ENCODE data around the gene ALKBH5.
A peak's percentile ranks its signal among the peaks of the same experiment; 100 is the strongest.
"Not testable (repeated sequence)": the region's sequence is repeated elsewhere in the genome, so short reads cannot be mapped to it uniquely, and the experiment has no call there.

The ALKBH5 gene

DNA sequence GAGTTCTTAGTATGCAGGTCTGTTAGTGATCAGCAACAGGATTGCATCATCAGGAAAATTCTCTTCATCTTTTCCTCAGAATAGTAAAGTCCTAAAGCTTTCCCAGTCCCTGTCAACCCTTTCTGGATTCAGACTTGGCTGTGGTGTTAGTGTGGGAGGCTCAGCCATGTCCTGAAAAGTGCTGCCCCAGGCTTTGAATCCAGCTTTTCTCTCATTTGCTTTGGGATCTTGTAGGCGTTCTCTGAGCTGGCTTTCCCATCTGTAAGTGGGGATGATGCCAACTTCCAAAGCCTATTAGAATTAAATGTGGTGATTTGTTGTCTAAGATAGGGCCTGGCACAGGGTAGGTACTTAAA lies 3.0 kb downstream of the ALKBH5 start:
- DNase-seq: no peak

DNA sequence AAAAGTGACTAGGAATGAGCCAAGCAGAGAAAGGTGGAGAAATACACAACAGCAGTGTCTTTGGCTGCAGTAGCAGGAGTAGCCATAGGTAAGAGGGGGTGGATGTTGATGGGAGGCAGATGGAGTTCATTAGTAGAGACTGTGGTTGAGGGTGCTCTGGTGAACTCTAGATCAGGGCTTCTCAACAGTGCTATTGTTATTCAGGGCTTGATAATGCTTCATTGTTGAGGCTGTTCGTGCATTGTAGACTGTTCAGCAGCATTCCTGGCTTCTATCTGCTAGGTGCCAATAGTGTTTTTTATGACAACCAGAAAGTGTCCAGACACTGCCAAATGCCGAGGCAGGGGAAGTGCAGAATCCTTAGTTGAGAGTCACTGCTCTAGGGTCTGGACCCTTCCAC lies 3.6 kb downstream of the ALKBH5 start:
- DNase-seq: no peak

DNA sequence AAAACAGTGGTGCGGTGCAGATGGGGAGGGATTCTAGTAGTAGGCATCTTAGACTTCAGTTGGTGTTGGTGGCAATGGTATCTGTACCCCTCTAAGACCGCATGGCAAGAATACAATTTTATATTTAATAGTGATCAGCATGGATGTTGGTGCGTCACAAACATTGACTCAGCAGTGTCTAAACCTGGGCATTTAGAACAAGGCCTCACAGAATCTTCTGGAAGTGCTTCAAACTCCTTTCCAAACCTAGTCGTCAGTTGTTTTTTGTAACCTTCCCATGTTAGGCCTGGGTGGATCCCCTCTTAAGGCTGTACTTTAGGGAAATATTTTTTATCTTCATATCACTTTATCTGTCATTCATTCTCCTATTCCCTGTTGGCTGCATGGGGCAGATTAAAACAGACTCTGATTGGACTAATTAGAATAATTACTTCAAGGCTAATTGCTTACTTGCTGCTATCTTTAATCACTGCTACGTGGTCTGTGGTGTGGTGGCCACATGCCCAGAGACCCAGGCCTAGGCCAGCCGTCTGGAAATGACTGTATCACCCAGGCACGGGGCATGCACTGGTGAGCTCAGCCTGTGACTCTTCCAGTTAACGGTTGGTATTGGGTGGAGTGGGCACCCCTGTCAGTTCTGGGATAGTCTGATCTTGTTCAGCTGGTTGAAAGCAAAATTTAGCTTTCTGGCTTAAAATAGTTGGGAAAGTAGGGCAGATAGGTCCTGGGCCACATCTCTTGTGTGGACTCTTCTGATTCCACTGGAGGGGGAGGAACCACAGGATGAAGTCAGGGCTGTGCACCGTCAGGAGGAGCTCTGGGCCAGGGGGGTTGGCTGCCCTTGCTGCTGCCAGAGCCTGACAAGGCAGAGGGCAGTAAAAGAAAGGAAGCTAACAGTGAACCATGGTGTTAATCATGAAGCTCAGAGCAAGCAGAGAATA lies 4.5 kb downstream of the ALKBH5 start:
- DNase-seq: peak; percentile 75

DNA sequence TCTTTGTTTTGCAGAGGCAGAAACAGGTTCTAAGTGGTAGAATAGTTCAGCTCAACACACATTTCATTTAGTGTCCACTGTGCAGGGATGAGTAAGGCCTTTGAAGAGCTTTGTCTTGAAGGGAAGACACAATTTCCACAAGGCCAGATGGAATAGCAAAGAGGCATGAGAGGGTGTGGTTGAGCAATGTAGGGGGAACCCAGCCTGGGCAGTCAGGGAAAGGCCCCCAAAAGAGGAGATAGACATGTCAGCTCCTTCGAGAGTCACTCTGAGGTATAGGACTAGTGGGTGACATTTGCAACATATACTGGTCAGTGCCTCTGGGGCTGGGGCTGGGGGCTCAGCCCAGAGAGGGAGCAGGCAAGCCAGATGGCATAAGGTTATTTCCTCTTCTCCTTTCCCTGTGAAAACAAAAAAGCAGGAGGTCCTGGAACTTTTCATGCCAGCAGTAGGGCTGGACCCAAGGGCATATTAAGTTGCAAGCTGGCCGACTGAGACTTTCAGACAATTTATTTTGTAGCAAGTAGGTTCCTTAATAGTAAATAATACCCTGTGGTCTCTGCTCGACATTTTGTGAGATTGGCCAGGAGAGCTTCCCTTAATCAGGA lies 7.1 kb downstream of the ALKBH5 start:
- DNase-seq: no peak

DNA sequence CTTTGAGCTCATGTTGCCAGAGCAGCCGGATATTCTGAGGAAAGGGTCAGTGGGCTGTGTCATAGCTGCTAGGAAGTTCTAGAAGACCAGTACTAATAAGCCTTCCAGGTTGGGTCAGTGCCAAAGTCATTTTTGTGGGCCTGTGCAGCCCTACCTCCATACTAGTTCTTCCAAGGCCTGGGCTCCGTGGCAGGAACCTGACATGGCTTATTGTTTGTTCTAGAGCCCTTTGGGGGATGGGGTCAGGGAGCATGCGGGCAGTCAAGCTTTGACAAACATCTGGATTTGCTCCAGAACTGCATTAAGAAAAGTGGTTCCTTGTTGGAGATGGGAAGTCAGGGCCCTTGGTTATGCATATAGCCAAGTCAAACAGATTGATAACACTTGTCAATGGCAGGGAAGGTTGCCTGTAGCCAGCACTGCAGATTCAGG lies 7.6 kb downstream of the ALKBH5 start:
- DNase-seq: no peak

DNA sequence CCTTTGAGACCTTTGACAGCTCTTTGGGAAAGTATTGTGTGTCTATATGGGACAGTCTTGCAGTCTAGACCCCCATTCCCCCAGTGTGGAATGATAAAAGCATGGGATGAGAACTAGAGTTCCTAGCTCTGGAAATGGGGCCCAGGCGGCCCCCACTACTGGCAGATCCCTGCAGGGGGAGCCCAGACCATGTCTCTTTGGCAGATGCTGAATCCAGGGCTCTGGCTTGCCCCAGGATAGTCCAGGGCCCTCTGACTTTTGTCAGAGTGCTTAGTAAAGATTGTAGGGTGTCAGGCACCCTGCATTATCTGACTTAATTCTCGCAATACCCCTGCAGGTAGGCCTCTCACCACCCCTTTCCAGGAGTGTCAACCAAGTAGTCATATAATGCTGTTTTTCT lies 8.3 kb downstream of the ALKBH5 start:
- DNase-seq: peak; percentile 31

DNA sequence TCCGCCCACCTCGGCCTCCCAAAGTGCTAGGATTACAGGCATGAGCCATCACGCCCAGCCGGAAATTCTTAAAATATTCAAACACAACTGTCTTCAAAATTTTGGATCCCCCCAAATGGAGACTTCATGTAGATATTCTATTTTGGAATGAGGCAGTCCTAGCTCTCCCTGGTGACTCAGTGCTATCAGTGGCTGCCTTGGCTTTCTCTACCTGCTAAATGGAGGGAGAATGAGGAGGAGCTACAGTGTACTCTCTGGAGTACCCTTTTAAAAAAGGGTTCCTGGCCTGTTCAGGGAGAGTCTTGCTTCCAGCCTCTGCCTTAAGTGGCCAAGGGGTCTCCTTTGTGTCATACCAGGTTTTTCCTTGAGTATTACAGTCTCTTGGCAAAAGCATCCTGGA lies 10.8 kb downstream of the ALKBH5 start:
- no peak for DNase-seq

DNA sequence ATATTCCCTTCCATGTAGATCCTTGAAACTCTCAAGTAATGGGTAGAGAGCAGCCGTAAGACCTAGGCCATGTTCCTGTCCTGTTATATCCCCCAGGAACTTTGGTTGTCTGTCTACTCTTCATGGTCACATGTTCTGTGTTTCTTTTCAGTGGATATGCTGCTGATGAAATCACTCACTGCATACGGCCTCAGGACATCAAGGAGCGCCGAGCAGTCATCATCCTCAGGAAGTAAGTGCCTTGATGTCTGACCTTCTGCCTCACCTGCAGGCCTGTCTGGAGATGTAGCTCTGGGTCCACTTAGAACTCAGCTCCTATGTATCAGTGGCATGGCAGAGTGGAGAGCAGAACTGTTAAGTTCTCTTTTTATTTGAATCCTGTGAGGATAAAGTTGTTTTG lies 11.2 kb downstream of the ALKBH5 start:
- DNase-seq: no peak

DNA sequence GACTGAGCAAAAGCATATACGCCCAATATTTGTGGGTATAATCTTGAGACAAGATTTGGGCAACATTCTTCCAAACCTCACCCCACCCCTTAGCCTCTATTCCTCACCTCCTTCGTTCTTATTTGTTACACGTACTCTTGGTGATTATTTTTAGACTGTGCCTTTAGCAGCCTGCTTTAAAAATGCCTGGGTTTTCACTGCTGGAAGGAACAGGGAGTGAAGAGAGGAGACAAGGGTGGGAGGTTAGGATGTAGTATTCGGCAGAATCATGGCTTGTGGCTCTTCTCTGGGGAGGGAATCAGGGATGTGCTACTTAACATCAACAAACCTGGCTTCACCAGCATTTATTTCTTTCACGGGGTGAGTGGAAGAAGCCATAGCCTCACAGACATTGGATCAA lies 11.6 kb downstream of the ALKBH5 start:
- DNase-seq: no peak

DNA sequence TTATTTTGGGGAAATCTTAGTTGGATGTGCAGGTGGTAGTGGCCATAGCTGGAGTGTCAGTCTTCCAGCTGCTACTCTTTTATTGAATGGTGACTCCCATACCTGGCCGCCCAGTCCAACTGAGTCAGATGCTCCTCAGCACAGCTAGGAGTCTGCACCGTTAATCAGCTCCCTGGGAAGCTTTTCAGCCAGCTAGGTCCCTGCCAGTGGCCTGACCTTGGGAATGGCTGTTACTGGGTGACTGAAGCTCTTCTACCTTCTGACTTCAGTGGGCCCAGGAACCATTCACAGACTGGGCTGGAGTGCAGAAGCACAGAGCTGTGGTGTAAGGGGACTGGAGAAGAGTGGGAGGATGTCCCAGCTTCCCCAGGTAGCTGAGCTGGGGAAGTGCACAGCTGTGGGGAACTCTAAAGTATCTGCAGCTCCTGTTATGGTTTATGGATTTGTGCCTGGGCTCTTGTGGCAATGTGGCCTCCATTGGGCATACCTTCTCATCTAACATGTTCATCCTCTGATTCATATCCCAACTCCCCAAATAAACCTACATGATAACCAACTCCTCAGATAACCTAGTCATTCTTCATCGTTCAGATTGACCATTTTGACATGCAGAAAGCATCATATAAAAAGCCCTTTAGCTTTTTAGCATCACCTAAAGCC lies 14.0 kb downstream of the ALKBH5 start:
- DNase-seq: no peak

DNA sequence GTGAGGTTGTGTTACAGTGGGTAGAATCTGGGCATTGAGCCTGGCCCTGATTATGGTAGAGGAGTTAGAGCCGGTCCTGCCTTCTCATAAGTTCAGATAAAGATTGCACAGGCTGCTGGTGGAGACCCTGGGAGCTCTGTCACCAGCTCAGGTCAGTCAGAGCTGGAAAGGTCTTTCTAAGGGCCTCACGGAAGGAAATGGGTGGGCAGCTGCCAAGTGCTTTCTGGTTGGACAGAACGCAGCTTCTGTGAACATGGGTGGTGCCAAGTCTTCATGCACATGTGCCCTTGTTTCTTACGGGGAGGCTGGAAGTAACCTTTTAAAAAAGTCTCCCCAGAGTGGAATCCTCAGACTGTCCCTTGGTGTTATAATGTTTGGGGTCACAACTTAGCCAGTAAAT lies 14.9 kb downstream of the ALKBH5 start:
- DNase-seq: no peak

DNA sequence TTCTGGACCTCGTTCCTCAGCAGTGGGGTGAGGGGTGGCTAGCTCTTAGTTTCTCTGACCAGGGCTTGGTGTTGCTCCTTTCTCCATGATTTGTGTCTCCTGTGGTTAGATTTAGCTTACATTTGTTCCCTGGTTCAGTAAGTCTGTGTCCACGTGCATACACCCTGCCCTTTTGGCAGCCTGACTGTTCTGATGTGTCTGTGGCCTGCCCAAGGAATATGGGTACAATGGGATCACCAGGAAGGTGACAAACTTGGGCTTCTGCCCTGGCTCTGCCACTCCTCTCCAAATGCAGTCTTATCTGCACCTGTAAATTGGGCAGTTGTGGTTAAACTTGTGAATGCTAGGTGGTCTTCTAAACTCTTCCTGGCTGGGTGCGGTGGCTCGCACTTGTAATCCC lies 17.5 kb downstream of the ALKBH5 start:
- no peak for DNase-seq

DNA sequence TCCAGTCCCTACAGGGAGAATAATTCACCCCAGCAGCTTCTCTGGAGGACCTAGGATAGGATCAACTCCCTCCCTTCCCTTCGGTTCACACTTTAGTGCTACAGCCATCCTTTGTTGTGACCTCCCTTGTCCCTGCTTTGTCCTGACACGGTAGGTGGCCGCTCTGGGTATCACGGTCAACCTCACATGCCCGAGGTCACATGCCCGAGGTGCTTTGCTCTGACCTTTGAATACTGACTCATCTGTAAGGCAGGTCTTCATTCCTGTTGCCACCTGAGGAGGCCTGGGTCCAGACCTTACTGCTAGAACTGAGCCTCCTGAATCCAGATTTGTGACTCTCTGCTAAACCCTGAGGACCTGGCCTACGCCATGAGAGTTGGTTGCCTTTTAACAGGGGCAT lies 19.7 kb downstream of the ALKBH5 start:
- no peak for DNase-seq

DNA sequence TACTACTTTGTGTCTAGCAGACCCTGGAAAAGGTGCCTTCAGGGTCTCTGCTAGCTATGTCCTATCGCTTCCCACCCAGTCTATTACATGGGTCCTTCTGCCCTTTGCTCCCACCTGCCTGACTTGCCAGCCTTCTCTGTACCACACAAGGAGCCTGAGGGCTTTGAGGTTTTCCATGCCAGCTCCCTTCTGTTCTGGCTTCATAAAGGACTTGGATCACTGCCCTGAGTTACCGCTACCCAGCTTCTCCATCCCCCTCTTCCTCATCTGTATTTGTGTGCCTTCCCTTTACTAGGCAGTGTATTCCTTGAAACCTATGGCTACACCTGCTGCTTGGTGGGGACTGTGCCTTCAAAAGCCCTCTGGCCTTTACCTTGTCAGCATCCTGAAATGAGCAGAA lies 22.2 kb downstream of the ALKBH5 start:
- DNase-seq: no peak

DNA sequence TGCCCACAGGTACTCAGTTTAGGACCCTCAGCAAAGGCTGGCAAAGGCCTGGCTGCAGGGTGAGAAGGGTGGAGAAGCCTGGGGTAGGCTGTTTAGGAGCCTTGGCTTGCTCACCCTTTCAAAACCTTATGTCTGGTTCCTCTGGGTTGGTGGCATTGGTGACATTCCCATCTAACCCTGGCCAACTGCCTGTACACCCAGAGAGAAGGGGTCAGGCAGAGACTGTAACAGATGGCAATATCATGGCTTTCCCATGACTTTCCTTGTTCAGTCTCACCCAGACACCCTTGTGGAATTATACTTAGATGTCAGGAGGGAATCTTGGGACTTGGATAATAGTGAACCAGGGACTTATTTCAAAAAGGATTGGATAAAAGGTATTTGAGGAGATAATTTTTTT lies 23.3 kb downstream of the ALKBH5 start:
- no peak for DNase-seq

DNA sequence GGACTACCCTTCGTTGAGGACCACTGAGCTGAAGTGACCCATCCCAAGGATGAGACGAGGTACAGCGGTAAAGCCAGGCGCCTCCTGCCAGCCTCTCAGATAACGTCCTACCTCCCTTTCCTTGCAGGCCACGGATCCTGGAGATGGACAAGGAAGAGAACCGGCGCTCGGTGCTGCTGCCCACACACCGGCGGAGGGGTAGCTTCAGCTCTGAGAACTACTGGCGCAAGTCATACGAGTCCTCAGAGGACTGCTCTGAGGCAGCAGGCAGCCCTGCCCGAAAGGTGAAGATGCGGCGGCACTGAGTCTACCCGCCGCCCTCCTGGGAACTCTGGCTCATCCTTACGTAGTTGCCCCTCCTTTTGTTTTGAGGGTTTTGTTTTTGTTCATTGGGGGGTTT lies 24.5 kb downstream of the ALKBH5 start:
- no peak for DNase-seq

DNA sequence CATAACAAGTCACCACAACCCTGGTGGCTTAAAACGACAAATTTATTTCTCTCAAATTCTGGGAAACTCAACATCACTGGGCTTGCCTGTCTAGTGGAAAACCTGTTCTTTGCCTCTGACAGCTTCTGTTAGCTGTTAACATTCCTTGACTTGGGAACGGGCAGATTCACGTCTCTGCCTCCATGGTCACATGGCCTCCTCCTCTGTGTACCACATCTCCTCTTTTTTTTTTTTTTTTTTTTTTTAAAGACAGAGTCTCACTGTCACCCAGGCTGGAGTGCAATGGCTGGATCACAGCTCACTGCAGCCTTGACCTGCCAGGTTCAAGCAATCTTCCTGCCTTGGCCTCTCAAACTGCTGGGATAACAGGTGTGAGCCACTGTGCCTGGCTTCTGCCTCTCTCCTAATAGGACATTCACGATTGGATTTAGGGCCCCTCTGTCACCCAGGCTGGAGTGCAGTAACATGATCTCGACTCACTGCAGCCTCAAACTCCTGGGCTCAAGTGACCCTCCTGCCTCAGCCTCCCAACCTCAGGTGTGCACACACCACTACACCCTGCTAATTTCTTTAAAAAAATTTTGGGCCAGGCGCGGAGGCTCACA lies 30.1 kb downstream of the ALKBH5 start:
- DNase-seq: no peak

DNA sequence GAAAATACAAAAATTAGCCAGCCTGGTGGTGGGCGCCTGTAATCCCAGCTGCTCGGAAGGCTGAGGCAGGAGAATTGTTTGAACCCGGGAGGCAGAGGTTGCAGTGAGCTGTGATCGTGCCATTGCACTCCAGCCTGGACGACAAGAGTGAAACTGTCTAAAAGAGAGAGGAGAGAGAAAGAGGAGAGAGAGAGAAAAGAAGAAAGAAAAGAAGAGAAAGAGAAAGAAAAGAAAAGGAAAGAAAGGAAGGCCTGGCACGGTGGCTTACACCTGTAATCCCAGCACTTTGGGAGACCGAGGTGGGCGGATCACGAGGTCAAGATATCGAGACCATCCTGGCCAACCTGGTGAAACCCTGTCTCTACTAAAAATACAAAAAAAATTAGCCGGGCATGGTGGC lies 33.3 kb downstream of the ALKBH5 start:
- DNase-seq: not testable (repeated sequence)

DNA sequence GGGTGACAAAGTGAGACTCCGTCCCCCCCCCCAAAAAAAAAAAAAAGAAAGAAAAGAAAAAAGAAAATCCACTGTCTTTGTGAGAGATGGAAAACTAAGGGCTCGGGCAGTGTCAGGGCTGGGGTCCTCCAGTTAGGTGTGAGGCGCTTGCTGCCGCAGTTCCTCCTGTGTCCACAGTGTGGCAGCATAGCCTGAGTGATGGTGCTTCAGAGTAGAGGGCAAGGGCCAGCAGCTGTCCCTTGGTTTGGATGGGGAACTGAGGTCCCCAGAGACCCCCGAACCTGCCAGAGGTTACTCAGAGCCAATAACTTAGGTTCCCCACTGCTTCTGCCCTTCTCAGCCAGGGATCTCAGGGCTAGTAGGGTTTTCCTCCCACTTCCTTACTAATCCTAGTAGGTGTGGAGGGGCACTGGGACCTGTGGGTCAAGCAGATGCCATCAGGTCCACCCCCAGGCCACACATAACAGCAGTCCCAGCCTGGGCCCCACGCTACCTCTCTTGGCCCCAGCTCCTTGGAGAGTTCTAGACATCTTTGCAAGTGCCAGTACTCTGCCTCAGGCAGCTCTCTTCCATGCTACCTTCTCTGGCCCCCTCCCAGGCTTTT lies 33.9 kb downstream of the ALKBH5 start:
- peak; percentile 82 for DNase-seq

DNA sequence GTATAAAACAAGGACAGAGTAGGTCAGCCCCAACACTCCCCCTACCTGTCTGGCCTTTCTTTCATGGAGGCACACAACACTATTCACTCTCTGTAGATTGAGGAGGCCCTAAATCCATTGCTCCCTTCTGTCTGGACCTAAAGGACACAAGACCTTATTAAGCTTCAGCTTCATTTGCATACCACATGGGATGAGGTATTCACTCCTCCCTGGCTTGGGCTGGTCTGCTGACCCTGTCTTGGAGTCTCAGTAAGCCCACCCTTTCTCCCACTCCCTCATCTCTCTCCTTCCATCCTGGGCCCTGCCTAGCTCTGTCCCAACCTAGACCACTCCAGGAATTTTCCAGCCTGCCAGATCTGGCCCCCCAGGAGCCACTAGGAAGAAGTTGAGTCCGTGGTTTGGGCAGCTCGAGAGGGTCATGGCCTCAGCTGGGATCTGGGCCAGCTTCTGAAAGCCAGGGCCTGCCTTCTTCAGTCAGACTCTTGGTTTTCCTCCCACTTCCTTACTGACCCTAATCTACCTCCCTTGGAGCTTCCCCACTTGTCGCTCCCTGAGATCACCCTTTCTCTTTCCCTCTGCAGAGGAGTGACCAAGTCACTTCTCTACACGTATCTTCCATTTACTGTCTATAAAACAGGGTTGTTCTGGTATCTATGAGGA lies 35.3 kb downstream of the ALKBH5 start:
- no peak for DNase-seq

DNA sequence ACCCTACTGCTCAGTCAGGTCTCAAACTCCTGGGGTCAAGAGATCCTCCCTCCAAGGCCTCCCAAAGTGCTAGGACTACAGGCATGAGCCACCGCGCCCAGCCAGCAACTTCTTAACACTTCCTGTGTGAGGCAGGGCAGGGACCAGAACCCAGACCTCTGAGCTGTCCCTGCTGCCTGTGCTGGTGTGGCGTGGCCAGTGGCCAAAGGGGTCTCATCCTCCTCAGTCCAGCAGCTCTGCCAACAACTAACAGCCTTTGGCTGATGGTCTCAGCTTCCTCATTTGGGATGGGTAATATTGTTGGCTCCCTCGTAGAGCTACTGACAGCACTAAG lies 40.4 kb downstream of the ALKBH5 start:
- DNase-seq: no peak

DNA sequence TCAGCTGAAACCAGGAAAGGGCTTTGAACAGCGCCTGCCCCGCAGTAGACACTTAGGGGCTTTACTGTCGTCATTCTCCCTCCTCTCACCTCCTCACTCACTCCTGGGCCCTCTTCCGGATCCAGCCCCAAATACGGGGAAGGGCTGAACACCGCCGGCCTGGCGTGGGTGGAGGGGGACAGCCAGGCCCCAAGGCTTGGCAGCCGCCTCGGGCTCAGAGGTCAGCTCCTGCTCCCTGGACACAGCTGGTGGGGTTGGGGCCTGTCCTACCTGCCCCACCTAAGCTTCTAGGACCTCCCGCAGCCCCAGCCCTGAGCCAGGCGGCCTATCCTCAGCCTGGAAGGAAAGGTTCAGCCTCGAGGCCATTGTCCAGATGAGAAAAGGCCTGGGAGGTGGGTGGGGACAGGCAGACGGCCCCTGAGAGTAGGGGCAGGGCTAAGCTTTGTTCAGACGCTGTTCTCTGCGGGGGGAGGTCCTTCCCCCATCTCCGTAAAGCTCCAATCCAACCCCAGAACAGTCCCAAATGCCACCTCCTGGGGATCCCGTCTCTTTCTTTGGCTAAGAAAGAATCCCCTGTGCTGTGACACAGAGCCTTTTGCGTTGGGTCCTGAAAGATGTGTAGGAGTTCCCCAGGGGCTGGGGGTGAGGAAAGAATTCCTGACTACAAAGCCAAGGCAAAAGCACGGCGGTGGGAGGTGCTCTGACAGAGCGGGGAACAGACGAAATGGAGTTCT lies 40.9 kb downstream of the ALKBH5 start:
- no peak for DNase-seq
